Mesenchymal stem cell (in vitro differentiated cells and primary cell): ENCODE measurements around the gene CORO6.

Source experiments
- DNase-seq: peaks from one replicate; pipeline ENCODE4 v3.0.0-alpha.2; 2013
- H2AFZ ChIP-seq: one replicate; pipeline ENCODE4 v1.6.1; 2013; ENCODE audit warnings: low read depth, mild to moderate bottlenecking, control low read depth, inconsistent platforms, low read length, moderate library complexity
- H2AK5ac ChIP-seq: 2 replicates; pipeline ENCODE4 v1.6.1; 2013; ENCODE audit warnings: low read length, moderate library complexity, mild to moderate bottlenecking, inconsistent platforms; ENCODE audit not compliant: severe bottlenecking
- H2BK120ac ChIP-seq: one replicate; pipeline ENCODE4 v1.6.1; 2013; ENCODE audit warnings: low read depth, mild to moderate bottlenecking, inconsistent platforms, low read length, moderate library complexity
- H2BK12ac ChIP-seq, 2 experiments: one replicate each; pipeline ENCODE4 v1.6.1; 2013; ENCODE audit warnings: inconsistent platforms in 2 of 2, low read length in 2 of 2, mild to moderate bottlenecking in 2 of 2, moderate library complexity in 2 of 2, control low read depth in 1 of 2
- H2BK15ac ChIP-seq: one replicate; pipeline ENCODE4 v1.6.1; 2013; ENCODE audit warnings: mild to moderate bottlenecking, low read depth, inconsistent platforms; ENCODE audit not compliant: poor library complexity, severe bottlenecking
- H2BK5ac ChIP-seq: 2 replicates; pipeline ENCODE4 v1.6.1; 2013; ENCODE audit warnings: low read depth, mild to moderate bottlenecking, low read length, control low read depth, inconsistent platforms; ENCODE audit not compliant: poor library complexity, severe bottlenecking
- H3K14ac ChIP-seq, 2 experiments: one replicate each; pipeline ENCODE4 v1.6.1; 2013; ENCODE audit warnings: inconsistent platforms in 2 of 2, low read length in 2 of 2, control low read depth in 1 of 2, mild to moderate bottlenecking in 1 of 2, moderate library complexity in 1 of 2
- H3K18ac ChIP-seq, 2 experiments: one replicate each; pipeline ENCODE4 v1.6.1; 2013; ENCODE audit warnings: inconsistent platforms in 2 of 2, low read length in 2 of 2, control low read depth in 1 of 2, low read depth in 1 of 2, mild to moderate bottlenecking in 1 of 2
- H3K23ac ChIP-seq, 2 experiments: one replicate each; pipeline ENCODE4 v1.6.1; 2013; ENCODE audit warnings: inconsistent platforms in 2 of 2, low read length in 2 of 2, mild to moderate bottlenecking in 2 of 2, moderate library complexity in 2 of 2, control low read depth in 1 of 2
- H3K27ac ChIP-seq: 2 replicates; pipeline ENCODE4 v1.5.1; 2013; ENCODE audit warnings: mild to moderate bottlenecking, moderate library complexity, low read length, control low read depth, inconsistent platforms; ENCODE audit not compliant: poor library complexity, severe bottlenecking
- H3K27me3 ChIP-seq, 2 experiments: 2 replicates each; pipeline versions ENCODE4 v1.6.1 to v1.7.0; 2013; ENCODE audit warnings: low read length in 2 of 2, mild to moderate bottlenecking in 2 of 2, moderate library complexity in 2 of 2, control low read depth in 1 of 2, inconsistent platforms in 1 of 2; ENCODE audit not compliant: control insufficient read depth in 1 of 2, insufficient read depth in 1 of 2
- H3K36me3 ChIP-seq, 2 experiments: 2 replicates each; pipeline versions ENCODE4 v1.6.1 to v1.7.0; 2013; ENCODE audit warnings: low read length in 2 of 2, control low read depth in 1 of 2, inconsistent platforms in 1 of 2, low read depth in 1 of 2, mild to moderate bottlenecking in 1 of 2; ENCODE audit not compliant: insufficient read depth in 2 of 2, control insufficient read depth in 1 of 2
- H3K4ac ChIP-seq, 2 experiments: one replicate each; pipeline ENCODE4 v1.6.1; 2013; ENCODE audit warnings: inconsistent platforms in 2 of 2, low read length in 2 of 2, mild to moderate bottlenecking in 2 of 2, moderate library complexity in 2 of 2, control low read depth in 1 of 2, low read depth in 1 of 2
- H3K4me1 ChIP-seq: 2 replicates; pipeline ENCODE4 v1.6.1; 2013; ENCODE audit warnings: low read depth, low read length, control low read depth; ENCODE audit not compliant: control insufficient read depth, insufficient read depth
- H3K4me2 ChIP-seq: 2 replicates; pipeline ENCODE4 v1.6.1; 2013; ENCODE audit warnings: low read length, mild to moderate bottlenecking, inconsistent platforms; ENCODE audit not compliant: poor library complexity, severe bottlenecking
- H3K4me3 ChIP-seq, 2 experiments: 2 replicates each; pipeline versions ENCODE4 v1.5.1 to v1.7.0; 2013; ENCODE audit warnings: low read length in 2 of 2, mild to moderate bottlenecking in 2 of 2, control low read depth in 1 of 2, low read depth in 1 of 2; ENCODE audit not compliant: insufficient read depth in 1 of 2
- H3K79me1 ChIP-seq: replicated peaks from 2 replicates; pipeline ENCODE4 v1.6.1; 2013; ENCODE audit warnings: mild to moderate bottlenecking, control low read depth, low read length, inconsistent platforms; ENCODE audit not compliant: poor library complexity, severe bottlenecking
- H3K9ac ChIP-seq: 2 replicates; pipeline ENCODE4 v1.7.0; 2013; ENCODE audit warnings: mild to moderate bottlenecking, low read length, moderate library complexity
- H3K9me3 ChIP-seq: 2 replicates; pipeline ENCODE4 v1.7.0; 2013; ENCODE audit warnings: mild to moderate bottlenecking, low read length; ENCODE audit not compliant: control insufficient read depth
- H4K8ac ChIP-seq: one replicate; pipeline ENCODE4 v1.6.1; 2013; ENCODE audit warnings: inconsistent platforms, mild to moderate bottlenecking, low read length, moderate library complexity
- H4K91ac ChIP-seq: one replicate; pipeline ENCODE4 v1.6.1; 2013; ENCODE audit warnings: mild to moderate bottlenecking, low read length, inconsistent platforms
- WGBS: methylation state at CpG from one replicate; pipeline ENCODE4 v1.1.7; 2013; ENCODE audit warnings: mixed read lengths; 5-methylcytosine and 5-hydroxymethylcytosine counted together

Gene CORO6

DNA sequence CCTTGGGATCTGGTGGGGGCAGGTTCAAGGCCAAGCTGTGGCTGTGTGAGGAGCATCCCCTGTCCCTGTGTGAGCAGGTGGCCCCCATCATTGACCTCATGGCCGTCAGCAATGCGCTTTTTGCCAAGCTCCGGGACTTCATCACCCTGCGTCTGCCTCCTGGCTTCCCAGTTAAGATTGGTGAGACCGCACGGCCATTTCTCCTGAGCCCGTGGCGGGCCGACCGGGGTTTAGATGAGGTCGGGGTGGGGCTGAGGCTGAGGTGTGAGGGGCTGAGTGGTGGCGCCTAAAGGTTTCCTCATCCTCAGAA, 10.7 kb downstream of the CORO6 start:
- DNase-seq: no peak
- Histone ChIP-seq H2AFZ (no peak overlapping the region), H4K8ac (no peak overlapping the region), H3K4me3 (no peak overlapping the region), H2AK5ac (no peak overlapping the region), H3K14ac (no peak overlapping the region), H3K27ac (no peak overlapping the region), H3K9ac (no peak overlapping the region), H2BK120ac (no peak overlapping the region), H3K4me2 (no peak overlapping the region), H3K23ac (no peak overlapping the region), H3K9me3 (no peaks in the 10 kb centered on the region), H2BK12ac (no peak overlapping the region), H3K27me3 (peaks cover 6 to 9% of the 10 kb centered on the region in 2 experiments), H2BK15ac (no peak overlapping the region), H3K4me1 (peaks cover 39% of the 10 kb centered on the region), H3K18ac (no peak overlapping the region), H4K91ac (no peak overlapping the region), H3K36me3 (peaks cover 0 to 32% of the 10 kb centered on the region in 2 experiments), H2BK5ac (no peak overlapping the region), H3K4ac (no peak overlapping the region), H3K79me1 (peaks cover 4% of the 10 kb centered on the region)
- WGBS: 100% methylated on average over 6 of the region's 12 CpGs

DNA sequence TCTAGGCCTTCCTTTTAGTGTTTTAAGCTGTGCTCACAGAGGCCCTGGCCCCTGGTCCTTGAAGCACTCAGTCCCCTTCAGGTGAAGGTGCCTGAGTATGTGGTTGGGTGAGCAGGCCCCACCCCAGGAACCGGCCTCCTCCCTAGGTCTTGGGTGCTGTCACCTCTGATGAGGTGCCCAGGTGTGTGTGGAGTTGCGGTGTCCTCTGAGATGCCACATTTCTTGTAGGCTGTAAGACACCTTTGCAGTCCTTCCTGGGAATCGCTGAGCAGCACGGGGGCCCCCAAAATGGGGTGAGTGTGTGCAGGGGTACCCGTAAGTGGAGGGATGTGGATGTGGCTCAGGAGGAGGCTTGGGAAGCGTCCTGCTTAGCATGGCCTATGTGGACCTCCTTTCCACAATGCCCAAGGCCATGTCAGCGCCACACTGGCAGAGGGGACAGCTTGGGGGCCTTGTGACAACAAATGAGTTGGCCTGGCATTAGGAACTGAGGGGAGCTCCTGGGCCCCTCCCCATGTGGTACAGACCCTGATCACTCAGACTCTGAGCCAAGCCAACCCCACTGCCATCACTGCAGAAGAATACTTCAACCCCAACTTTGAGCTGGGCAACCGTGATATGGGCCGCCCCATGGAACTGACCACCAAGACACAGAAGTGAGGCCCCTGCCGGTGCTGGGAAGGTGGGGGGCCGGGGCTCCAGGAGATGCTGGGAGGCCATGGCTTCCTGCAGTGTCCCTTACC, 11.2 kb downstream of the CORO6 start:
- H3K36me3 ChIP-seq: peaks cover 0 to 32% of the 10 kb centered on the region in 2 experiments
- H2BK15ac ChIP-seq: no peak overlapping the region
- peaks cover 4% of the 10 kb centered on the region for H3K79me1 ChIP-seq
- no peak overlapping the region for H3K23ac ChIP-seq
- no peak overlapping the region for H2BK120ac ChIP-seq
- H3K4ac ChIP-seq: no peak overlapping the region
- H2BK12ac ChIP-seq: no peak overlapping the region
- WGBS: 95% methylated on average over 11 of the region's 11 CpGs
- no peak overlapping the region for H2AK5ac ChIP-seq
- no peak overlapping the region for H3K4me3 ChIP-seq
- no peak overlapping the region for H4K91ac ChIP-seq
- no peak overlapping the region for H3K27ac ChIP-seq
- no peak overlapping the region for H3K18ac ChIP-seq
- H2AFZ ChIP-seq: no peak overlapping the region
- H3K4me2 ChIP-seq: no peak overlapping the region
- DNase-seq: no peak
- peaks cover 5% of the 10 kb centered on the region in 2 experiments for H3K27me3 ChIP-seq
- no peaks in the 10 kb centered on the region for H3K9me3 ChIP-seq
- H2BK5ac ChIP-seq: no peak overlapping the region
- H3K14ac ChIP-seq: no peak overlapping the region
- H3K9ac ChIP-seq: no peak overlapping the region
- H4K8ac ChIP-seq: no peak overlapping the region
- H3K4me1 ChIP-seq: peaks cover 34% of the 10 kb centered on the region

DNA sequence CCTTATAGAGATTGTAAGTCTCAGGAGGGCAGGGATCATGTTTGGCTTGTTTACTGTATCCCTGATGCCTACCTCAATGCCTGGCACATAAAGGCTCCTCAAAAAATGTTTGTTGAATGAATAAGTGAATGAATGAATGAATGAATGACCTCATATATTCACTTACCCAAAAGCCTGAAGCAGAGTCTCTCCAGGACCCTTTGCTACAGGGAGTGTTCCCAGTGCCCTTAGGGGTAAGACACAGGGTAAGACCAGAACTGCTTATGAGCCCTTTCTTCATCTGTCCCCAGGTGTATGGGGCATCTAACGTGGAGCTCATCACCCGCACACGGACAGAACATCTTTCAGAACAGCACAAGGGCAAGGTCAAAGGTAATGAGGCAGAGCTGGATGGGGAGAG, 12.3 kb downstream of the CORO6 start:
- H3K4ac ChIP-seq: no peak overlapping the region
- no peak overlapping the region for H3K14ac ChIP-seq
- H2AK5ac ChIP-seq: no peak overlapping the region
- H3K27ac ChIP-seq: no peak overlapping the region
- peaks cover 4% of the 10 kb centered on the region for H3K79me1 ChIP-seq
- H3K4me2 ChIP-seq: no peak overlapping the region
- H2BK15ac ChIP-seq: no peak overlapping the region
- H3K9ac ChIP-seq: no peak overlapping the region
- peaks cover 0 to 32% of the 10 kb centered on the region in 2 experiments for H3K36me3 ChIP-seq
- DNase-seq: no peak
- no peak overlapping the region for H3K18ac ChIP-seq
- 93% methylated on average over 3 of the region's 3 CpGs for WGBS
- H3K9me3 ChIP-seq: no peaks in the 10 kb centered on the region
- H2BK120ac ChIP-seq: no peak overlapping the region
- H2BK5ac ChIP-seq: no peak overlapping the region
- peaks cover 26% of the 10 kb centered on the region for H3K4me1 ChIP-seq
- no peak overlapping the region for H2AFZ ChIP-seq
- H2BK12ac ChIP-seq: no peak overlapping the region
- H3K27me3 ChIP-seq: no peaks in the 10 kb centered on the region
- no peak overlapping the region for H4K91ac ChIP-seq
- no peak overlapping the region for H3K4me3 ChIP-seq
- H4K8ac ChIP-seq: no peak overlapping the region
- H3K23ac ChIP-seq: no peak overlapping the region

DNA sequence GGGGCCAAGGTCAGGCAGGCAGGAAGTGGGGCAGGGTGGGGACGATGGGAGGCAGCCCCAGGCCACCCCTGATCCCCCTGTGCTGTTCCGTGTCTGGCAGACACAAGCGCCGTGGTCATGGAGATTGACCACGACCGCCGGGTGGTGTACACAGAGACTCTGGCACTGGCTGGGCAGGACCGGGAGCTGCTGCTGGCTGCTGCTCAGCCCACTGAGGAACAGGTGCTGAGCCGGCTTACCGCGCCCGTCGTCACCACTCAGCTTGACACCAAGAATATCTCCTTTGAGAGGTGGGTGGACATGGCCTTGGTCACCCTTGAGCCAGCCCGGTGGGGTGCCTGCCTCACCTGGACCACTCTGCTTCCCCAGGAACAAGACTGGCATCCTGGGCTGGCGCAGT, 13.7 kb downstream of the CORO6 start:
- no peak overlapping the region for H3K9ac ChIP-seq
- H2BK5ac ChIP-seq: no peak overlapping the region
- H3K14ac ChIP-seq: no peak overlapping the region
- no peak overlapping the region for H2BK12ac ChIP-seq
- H2BK120ac ChIP-seq: no peak overlapping the region
- H3K4me3 ChIP-seq: no peak overlapping the region
- peaks cover 0 to 32% of the 10 kb centered on the region in 2 experiments for H3K36me3 ChIP-seq
- H3K4me1 ChIP-seq: peaks cover 17% of the 10 kb centered on the region
- no peak overlapping the region for H3K18ac ChIP-seq
- no peak overlapping the region for H2AK5ac ChIP-seq
- no peaks in the 10 kb centered on the region for H3K27me3 ChIP-seq
- no peak overlapping the region for H3K27ac ChIP-seq
- peaks cover 5% of the 10 kb centered on the region for H3K79me1 ChIP-seq
- no peak overlapping the region for H4K91ac ChIP-seq
- no peak overlapping the region for H2AFZ ChIP-seq
- H3K9me3 ChIP-seq: no peaks in the 10 kb centered on the region
- H3K4ac ChIP-seq: peak overlapping the region in 1 of 2 experiments; percentile 24
- H3K23ac ChIP-seq: no peak overlapping the region
- no peak overlapping the region for H3K4me2 ChIP-seq
- no peak overlapping the region for H2BK15ac ChIP-seq
- 92% methylated on average over 15 of the region's 15 CpGs for WGBS
- no peak for DNase-seq
- no peak overlapping the region for H4K8ac ChIP-seq
